NCI-H345 treated with DMSO at 0.1 percent for 48 hours (cell line): ENCODE data around the gene VWA5B2.
A peak's percentile ranks its signal among the peaks of the same experiment; 100 is the strongest.

ENCODE experiments used
- DNase-seq: peaks from one replicate; lab custom pipeline; 2025; ENCODE audit not compliant: unreplicated experiment; lab: John Stamatoyannopoulos, UW

Gene VWA5B2

DNA sequence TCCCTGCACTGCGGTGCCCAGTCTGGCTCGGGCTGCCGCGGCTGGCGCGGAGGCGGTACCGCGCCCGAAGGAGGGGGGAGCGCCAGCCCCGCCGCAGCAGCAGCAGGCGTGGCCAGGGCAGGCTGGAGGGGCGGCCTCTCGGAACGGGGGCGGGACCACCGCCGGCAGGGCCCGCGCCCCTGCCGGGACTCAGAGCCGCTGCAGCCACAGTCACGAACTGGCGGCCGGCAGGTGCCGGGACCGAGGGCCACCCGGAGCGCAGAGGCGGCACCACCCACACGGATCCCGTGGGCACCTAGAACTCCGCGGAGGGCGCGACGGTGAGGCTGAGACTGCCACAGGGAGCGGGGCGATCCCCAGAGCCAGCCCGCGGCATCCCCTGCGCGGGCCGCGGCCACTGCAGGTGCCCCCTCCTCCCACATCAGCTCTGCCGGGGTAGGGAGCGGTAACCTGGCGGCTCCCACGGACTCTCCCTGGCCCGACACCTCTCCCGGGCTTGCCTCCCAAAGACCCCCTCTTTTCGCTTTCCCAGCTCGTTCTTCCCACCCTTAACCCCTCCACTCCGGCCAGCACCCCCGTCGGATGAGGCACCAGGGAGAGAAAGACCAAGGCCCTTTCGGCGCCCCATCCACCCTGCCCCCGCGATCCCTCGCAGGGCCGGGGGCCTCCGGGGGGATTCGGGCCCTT lies at the start of gene VWA5B2:
Gene VWA5B2, plus strand, starts transcription at position 192 of the 687 bp plus-strand sequence. CDS start 944 bp downstream, outside the sequence.
- DNase-seq, result peak; percentile 82

DNA sequence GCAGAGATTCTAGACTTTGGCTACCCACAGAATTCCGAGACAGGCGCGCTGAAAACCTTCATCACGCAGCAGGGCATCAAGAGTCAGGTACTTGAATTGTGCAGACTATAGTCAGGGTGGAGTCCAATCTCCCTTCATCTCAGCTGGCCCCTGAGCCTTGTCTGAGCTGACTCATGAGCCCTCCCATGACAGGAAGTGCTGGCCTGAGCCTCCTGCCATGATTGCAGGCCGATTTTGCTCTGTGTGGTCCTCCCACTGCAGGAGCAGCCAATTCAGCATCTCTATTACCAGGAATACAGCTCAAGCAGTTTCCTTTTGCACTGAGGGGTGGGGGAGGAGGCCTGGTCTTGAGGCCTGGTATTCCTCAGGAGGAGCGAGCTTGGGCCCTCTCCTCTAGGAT lies 49.2 kb upstream of the VWA5B2 start:
- DNase-seq, result no peak

DNA sequence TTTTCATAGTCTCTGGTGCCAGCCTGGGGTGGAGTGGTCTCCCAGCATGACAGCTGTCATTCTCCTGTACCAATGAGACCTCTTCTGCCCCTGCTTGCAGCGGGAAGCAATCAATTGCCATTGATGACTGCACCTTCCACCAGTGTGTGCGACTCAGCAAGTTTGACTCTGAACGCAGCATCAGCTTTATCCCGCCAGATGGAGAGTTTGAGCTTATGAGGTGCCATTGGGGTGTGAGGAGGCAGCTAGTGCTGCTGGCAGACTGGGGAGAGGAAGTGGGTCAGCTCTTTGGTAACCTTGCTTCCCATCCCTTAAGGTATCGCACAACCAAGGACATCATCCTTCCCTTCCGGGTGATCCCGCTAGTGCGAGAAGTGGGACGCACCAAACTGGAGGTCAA lies 47.8 kb upstream of the VWA5B2 start:
- DNase-seq, result no peak

DNA sequence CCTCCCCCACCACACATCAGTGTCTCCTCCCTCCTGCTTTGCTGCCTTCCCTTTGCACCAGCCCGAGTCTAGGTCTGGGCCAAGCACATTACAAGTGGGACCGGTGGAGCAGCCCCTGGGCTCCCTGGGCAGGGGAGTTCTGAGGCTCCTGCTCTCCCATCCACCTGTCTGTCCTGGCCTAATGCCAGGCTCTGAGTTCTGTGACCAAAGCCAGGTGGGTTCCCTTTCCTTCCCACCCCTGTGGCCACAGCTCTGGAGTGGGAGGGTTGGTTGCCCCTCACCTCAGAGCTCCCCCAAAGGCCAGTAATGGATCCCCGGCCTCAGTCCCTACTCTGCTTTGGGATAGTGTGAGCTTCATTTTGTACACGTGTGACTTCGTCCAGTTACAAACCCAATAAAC lies 45.7 kb upstream of the VWA5B2 start:
- DNase-seq, result no peak

DNA sequence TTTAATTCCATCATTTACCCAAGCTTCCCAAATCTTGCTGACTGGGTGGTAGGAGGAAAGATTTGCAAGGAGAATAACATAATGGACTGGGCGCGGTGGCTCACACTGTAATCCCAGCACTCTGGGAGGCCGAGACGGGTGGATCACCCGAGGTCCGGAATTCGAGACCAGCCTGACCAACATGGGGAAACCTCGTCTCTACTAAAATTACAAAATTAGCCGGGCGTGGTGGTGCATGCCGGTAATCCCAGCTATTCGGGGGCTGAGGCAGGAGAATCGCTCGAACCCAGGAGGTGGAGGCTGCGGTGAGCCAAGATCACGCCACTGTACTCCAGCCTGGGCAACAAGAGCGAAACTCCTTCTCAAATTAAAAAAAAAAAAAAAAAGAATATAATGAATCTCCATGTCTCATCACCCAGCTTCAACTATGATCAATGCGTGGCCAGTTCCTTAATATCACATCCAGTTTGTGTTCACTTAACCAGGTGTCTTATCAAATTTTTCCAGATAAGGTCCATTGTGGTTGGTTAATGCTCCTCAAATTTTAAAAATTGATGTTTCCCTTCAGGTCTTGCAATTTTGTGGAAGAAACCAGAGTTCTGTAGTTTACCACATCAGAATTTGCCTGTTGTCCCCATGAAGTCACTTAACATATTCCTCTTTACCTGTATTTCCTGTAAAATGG lies 44.7 kb upstream of the VWA5B2 start:
- no peak for DNase-seq

DNA sequence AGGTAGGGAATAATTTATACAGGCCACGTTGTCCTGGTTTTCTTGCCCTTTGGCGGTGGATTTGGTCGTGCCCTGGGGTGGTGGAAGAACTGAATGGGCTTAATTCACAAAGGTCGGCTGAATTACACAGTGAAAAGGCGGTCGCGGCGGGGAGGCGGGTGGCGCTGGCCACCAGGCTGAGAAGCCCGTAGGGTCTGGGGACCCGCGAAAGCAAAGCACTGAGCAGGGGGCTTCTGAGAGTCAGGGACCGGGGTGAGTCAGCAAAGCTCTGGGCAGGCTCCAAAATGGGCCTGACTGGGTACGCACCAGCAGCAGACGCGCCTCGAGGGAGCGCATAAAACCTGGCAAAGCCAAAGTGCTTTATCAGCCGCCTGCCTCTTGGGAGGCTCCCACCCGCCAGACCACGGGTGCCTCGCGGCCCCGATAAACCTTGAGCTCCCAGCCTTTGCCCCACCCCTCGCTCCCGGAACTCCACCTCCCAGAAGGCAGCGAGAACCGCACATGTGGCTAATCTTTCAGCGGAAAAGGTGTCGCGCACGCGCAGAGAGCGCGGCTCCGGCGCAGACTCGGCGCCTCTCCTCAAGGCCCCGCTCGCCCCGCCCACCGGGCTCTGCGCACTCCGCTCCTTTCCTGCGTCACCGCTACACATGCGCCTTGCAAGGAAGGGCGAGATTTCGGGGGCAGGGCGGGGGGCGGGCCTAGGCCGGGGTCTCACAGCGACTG lies 43.8 kb upstream of the VWA5B2 start:
- DNase-seq, result peak; percentile 99

DNA sequence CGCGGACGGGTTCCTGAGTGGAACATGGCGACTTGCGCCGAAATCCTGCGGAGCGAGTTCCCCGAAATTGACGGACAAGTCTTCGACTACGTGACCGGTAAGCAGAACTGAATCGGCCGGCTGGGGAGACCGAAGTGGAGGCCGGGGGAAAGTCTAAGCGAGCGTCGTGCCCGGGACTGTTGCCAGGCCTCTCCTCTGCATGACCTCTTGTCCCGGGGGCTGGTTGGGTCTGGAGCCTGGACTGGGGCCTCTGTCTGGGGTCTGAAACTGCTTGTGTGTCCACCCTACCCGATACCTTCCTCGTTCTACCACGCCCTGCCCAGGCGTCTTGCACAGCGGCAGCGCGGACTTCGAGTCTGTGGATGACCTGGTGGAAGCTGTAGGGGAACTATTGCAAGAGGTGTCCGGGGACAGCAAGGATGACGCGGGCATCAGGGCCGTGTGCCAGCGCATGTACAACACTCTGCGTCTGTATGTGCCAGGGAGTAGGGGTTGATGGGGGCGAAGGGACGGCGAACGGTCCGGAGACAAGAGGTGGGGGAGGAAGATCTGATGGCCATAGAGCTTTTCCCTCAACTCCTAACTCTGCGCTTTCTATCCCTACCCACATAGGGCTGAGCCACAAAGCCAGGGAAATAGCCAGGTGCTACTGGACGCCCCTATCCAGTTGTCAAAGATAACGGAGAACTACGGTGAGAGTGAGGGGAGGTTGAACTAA lies 43.0 kb upstream of the VWA5B2 start, which contains the start of gene ABCF3:
Gene ABCF3, plus strand, starts transcription at position 16 of the 718 bp plus-strand sequence. Its CDS starts 9 bp downstream, at position 25.
- no peak for DNase-seq

DNA sequence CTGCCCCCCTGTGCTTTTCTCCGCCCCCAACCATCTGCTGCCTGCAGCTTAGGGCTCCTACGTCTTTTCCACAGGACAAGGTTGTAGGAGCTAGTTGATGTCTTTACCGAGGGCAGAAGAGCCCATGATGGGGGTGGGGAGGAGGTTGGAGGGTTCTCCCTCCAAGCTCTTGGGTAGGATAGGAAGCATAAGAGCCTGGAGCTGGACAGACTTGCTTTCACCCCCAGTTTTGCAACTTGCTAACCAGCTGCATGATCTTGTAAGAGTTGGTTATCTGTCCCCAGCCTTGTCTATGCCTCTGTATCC lies 42.5 kb upstream of the VWA5B2 start:
- no peak for DNase-seq

DNA sequence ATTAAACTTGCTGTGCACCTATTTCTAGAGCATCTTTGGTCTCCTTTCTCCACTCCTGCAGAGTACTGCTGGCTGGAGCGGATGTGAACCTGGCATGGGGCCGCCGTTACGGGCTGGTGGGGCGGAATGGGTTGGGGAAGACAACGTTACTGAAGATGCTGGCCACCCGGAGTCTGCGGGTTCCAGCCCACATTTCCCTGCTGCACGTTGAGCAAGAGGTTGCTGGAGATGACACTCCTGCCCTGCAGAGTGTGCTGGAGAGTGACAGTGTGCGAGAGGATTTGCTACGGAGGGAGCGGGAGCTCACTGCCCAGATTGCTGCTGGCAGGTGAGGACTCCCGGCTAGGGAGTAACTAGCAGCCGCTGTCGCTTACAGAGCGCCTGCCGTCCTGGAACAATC lies 41.3 kb upstream of the VWA5B2 start:
- DNase-seq, result no peak

DNA sequence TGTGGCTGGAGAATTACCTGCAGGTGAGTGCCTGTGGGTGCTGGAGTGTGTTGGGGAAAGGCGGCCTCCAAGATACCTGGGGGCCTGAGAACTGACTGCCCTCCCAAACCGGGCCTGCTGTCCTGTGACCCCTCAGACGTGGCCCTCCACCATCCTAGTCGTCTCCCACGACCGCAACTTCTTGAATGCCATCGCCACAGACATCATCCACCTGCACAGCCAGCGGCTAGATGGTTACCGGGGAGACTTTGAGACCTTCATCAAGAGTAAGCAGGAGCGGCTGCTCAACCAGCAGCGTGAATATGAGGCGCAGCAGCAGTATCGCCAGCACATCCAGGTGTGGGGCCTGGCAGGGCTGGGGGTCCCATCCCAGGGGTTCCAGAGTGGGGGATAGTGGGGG lies 40.0 kb upstream of the VWA5B2 start:
- DNase-seq, result no peak

DNA sequence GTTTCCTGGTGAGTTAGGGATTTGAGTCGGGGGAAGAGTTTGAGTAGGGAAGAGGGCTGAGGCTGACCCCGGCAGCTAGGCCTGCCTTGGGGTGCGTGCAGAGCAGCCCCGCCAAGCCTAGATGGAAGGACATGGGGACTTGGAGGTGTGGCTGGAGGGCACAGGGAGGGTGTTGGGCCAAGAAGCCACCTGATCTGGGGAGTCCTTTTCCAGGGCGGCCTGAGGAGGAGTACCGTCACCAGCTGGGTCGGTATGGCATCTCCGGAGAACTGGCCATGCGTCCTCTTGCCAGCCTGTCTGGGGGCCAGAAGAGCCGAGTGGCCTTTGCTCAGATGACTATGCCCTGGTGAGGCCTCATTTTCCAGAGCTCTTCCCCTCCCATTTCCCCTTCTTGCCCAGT lies 36.5 kb upstream of the VWA5B2 start:
- DNase-seq, result no peak

DNA sequence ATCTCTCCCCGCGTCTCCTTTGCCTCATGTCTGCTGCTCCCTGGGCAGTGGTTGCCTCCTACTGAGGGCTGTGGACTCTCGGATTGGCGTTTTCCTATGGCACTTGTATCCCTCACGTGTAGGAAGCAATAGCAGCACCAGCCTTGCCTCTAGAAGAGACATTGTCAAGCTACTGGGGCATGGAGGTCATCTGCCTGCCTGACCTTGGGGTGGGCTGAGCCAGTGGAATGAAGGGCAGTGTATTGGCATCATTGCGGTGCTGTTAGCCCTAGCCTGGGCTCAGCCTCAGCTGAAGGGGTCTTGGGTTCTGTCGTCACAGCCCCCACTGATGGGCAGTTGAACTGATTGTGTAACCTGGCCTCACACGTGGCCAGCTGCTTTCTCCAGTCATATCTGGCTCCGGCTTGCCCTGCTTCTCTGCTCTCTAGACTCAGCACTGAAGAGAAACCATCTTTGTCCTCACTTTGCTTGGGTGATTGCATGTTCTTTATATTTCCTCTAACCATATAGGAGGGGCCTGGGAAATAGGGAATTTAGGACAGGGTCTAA lies 35.3 kb upstream of the VWA5B2 start:
- DNase-seq, result no peak

DNA sequence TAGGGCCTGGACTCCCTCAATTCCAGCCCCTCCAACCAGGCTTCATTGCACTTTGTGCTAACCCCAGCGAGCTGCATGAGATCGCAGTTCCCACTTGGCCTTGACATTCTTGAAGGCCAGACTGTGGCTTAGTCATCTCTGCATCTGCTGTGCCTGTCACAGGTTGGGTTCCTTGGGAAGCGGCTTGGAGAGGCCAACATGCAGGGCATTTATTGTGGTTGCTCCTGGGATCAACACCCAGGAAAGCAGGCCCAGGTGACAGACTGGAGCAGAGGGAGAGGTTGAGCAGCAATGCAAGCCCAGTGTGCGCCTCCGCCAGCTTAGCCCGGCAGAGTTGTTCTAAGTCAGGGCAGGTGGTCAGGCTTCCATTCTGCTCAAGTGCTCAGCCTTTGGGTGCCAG lies 32.8 kb upstream of the VWA5B2 start:
- no peak for DNase-seq

DNA sequence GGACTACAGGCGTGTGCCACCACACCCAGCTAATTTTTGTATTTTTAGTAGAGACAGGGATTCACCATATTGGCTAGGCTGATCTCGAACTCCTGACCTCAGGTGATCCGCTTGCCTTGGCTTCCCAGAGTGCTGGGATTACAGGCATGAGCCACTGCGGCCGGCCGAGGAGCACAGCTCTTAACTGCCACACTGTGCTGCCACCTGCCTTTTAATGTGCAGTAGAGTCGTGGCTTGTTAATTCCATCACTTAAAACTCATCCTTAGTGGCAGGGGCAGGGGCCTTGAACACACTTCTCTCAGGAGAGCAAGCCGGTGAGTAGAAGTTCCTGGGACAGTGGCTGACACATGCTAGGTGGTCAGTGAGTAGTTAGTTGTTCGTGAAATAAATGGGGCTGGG lies 30.9 kb upstream of the VWA5B2 start:
- DNase-seq, result no peak

DNA sequence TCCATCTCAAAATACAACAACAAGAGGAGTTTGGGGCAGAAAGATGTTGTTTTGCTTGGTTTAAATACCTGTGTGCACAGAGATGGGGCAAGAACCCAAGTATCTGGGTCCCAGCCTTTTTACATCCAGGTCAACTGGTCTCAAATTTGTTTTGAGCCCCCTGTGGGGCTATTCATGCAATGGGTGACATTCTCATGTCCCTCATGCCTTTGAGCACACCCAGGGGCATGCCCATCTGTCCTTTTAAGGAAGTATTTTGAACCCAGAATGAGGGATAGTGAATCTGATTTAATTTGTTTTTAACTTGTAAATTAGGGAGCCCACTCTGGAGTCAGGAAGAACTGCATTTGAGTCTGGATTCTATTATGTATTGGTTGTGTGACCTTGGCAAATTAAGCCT lies 28.6 kb upstream of the VWA5B2 start:
- no peak for DNase-seq

DNA sequence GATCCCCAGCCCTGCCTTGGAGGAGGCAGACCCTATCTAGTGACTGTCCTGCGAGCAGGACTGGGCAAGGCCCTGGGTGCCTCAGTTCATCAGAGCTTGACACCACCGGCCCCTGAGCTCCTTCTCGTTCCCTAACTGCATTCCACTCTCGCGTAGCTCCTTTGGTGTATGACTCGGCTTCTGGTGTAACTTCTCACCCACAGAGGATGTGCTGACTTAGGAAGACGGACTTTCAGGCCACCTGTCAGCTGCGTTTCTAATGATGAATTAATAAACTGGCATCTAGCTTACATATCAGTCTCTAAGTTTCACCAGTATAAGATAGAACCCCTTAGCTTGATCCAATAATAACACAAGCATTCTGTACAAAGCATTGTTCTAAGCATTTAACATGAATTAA lies 25.9 kb upstream of the VWA5B2 start:
- DNase-seq, result no peak

DNA sequence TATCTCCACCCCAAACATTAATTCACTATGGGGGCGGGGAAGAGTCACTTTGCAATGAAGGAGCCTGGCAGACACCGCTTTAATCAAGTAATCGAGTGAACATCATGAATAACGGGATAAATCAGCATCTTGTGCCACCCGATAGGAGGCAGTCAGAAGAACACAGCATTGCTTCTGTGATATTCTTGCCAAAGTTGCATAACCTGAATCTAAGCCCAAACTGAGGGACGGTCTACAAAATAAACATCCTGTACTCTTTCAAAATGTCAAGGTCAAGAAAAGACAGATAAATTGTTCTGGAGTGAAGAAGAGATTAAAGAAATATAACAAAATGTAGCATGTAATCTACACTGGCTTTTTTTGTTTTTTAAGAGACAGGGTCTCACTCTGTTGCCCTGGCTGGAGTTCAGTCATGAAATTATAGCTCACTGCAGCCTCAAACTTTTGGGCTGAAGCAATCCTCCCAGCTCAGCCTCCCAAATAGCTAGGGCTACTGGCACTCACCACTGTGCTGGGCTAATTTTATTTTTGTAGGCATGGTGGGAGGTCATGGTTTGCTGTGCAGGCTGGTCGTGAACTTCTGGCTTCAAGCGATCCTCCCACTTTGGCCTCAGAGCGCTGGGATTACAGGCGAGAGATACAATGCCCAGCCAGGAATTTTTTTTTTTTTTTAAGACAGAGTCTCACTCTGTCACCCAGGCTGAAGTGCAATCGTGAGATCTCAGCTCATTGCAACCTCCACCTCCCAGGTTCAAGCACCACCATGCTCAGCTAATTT lies 20.1 kb upstream of the VWA5B2 start:
- DNase-seq, result no peak

DNA sequence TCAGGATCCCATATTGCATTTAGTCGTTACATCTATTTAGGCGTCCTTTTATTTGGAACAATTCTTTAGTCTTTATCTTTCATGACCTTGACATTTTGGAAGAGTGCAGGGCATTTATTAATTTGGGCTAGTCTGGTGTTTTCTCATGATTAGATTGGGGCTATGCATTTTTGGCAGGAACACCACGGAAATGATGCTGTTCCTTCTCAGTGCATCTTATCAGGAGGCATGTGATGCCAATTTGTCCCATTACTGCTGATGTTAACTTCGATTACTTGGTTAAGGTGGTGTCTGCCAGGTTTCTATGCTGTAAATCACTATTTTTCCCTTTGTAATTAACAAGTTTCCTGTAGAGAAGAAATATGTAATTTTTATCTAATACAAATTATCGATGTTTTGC lies 18.1 kb upstream of the VWA5B2 start:
- no peak for DNase-seq

DNA sequence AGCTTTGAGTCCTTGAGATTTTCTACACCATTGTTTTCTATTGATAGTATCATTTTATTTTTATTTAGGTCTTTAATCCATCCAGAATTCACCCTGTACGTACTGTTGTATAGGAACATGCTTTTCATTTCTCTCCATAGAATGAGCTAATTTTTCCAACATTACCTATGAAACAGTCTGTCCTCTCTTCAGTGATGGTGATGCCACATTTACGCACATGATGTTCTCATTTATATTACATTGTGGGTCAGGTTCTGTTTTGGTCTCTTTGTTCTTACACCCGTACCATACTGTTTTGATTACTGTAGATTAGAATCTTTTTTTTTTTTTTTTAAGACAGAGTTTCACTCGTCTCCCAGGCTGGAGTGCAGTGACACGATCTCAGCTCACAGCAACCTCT lies 17.7 kb upstream of the VWA5B2 start:
- no peak for DNase-seq

DNA sequence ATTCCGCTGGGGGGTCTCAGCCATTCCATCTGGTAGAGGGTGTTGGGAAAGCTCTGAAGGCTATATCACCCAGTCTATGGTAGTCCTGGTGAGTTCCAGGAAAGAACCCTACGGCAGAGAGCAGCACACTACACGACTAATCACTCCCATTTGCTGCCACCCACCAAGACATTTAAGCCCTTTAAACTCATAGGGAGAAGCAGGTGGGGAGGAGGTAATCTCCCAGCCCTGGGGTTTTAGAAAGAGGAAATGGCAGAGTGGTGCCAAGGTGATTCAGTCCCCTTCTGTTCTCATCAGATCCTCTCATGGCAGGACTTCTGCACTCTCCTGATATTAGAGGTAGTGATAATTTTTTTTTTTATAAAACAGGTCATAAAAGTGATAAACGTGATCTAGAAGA lies 10.6 kb upstream of the VWA5B2 start:
- no peak for DNase-seq

DNA sequence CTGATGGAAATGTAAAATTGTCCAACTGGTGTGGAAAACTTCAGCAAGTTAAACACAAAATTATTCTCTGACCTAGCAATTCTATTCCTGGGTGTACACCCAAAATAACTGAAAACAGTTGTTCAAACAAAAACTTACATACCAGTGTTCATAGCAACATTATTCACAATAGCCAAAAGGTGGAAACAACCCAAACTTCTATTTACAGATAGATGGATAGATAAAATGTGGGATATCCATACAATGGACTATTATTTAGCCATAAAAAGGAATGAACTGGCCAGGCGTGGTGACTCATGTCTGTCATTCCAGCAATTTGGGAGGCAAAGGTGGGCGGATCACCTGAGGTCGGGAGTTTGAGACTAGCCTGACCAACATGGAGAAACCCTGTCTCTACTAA lies 6.9 kb upstream of the VWA5B2 start:
- DNase-seq, result no peak
